DND-41 (cell line): ENCODE data around the gene UCHL5.
A peak's percentile ranks its signal among the peaks of the same experiment; 100 is the strongest.

Experiments used
- ATAC-seq: fragments of 200-7000 bp; cut with Tn5 transposase; 3 replicates; pipeline ENCODE4 v1.9.1; 2021; ENCODE audit warnings: low read depth; ENCODE audit not compliant: insufficient read depth
- DNase-seq: peaks from one replicate; pipeline ENCODE4 v3.0.0-alpha.2; 2020
- H2AFZ ChIP-seq: 2 replicates; pipeline ENCODE4 v1.6.0; 2012; ENCODE audit warnings: low read depth, low read length
- H3K27ac ChIP-seq: 2 replicates; pipeline ENCODE4 v1.5.1; 2012; ENCODE audit warnings: low read length, inconsistent platforms
- H3K27me3 ChIP-seq: fragments of 200-600 bp; sonication (generic); 2 replicates; pipeline ENCODE4 v1.6.0; 2012; ENCODE audit warnings: low read length, mild to moderate bottlenecking, inconsistent platforms; ENCODE audit not compliant: insufficient read depth, poor library complexity
- H3K36me3 ChIP-seq: 2 replicates; pipeline ENCODE4 v1.5.1; 2012; ENCODE audit warnings: low read length, inconsistent platforms; ENCODE audit not compliant: insufficient read depth
- H3K4me1 ChIP-seq: 2 replicates; pipeline ENCODE4 v1.5.1; 2012; ENCODE audit warnings: mild to moderate bottlenecking, low read length; ENCODE audit not compliant: insufficient read depth
- H3K4me2 ChIP-seq: 2 replicates; pipeline ENCODE4 v1.6.0; 2012; ENCODE audit warnings: mild to moderate bottlenecking, moderate library complexity, low read length, inconsistent platforms; ENCODE audit not compliant: insufficient read depth
- H3K4me3 ChIP-seq, 2 experiments: fragments of 200-600 bp in 1 of 2; shearing (Covaris generic) in 1 of 2; 2 replicates each; pipeline ENCODE4 v1.5.1; 2012 to 2016; ENCODE audit warnings: inconsistent platforms in 2 of 2, low read length in 2 of 2, mild to moderate bottlenecking in 2 of 2, low read depth in 1 of 2, moderate library complexity in 1 of 2
- H3K79me2 ChIP-seq: 2 replicates; pipeline ENCODE4 v1.6.0; 2012; ENCODE audit warnings: low read length, inconsistent platforms; ENCODE audit not compliant: insufficient read depth
- H3K9ac ChIP-seq: 2 replicates; pipeline ENCODE4 v1.6.0; 2012; ENCODE audit warnings: low read depth, mild to moderate bottlenecking, inconsistent platforms, low read length, moderate library complexity
- H3K9me3 ChIP-seq: 2 replicates; pipeline ENCODE4 v1.5.1; 2012; ENCODE audit warnings: low read length, moderate library complexity, mild to moderate bottlenecking, inconsistent platforms; ENCODE audit not compliant: insufficient read depth, severe bottlenecking
- H4K20me1 ChIP-seq: 2 replicates; pipeline ENCODE4 v1.6.0; 2012; ENCODE audit warnings: low read length; ENCODE audit not compliant: insufficient read depth
- CTCF ChIP-seq: IDR thresholded peaks from 2 replicates; pipeline ENCODE4 v1.5.1; 2012; ENCODE audit warnings: borderline replicate concordance, low read length, moderate library complexity, mild to moderate bottlenecking; ENCODE audit not compliant: poor library complexity, severe bottlenecking; ENCODE audit errors: extremely low read depth
- EZH2 ChIP-seq: IDR thresholded peaks from 3 replicates; pipeline ENCODE4 v1.6.1; 2012; ENCODE audit warnings: borderline replicate concordance, low read depth, mild to moderate bottlenecking, moderate library complexity, low read length, inconsistent platforms; ENCODE audit not compliant: severe bottlenecking

UCHL5 gene

GRCh38 chr1:192967901-192968300 lies 91.3 kb downstream of the UCHL5 start:
- no peak overlapping the region for H3K9ac ChIP-seq
- no peaks in the 10 kb centered on the region for H3K36me3 ChIP-seq
- H3K27ac ChIP-seq: no peak overlapping the region
- TF ChIP-seq EZH2: no peak
- TF ChIP-seq CTCF: no peak
- no peak overlapping the region for H2AFZ ChIP-seq
- ATAC-seq: no peak
- no peak for DNase-seq
- H3K79me2 ChIP-seq: no peaks in the 10 kb centered on the region
- H3K4me1 ChIP-seq: peaks cover 4% of the 10 kb centered on the region
- no peaks in the 10 kb centered on the region for H3K27me3 ChIP-seq
- H3K4me2 ChIP-seq: no peak overlapping the region
- H3K4me3 ChIP-seq: no peak overlapping the region
- H4K20me1 ChIP-seq: no peaks in the 10 kb centered on the region
- H3K9me3 ChIP-seq: no peaks in the 10 kb centered on the region

GRCh38 chr1:192967211-192967877 lies 91.8 kb downstream of the UCHL5 start:
- no peaks in the 10 kb centered on the region for H4K20me1 ChIP-seq
- no peak overlapping the region for H2AFZ ChIP-seq
- no peaks in the 10 kb centered on the region for H3K9me3 ChIP-seq
- no peak overlapping the region for H3K4me3 ChIP-seq
- ATAC-seq (no peak), DNase-seq (no peak)
- no peak overlapping the region for H3K4me2 ChIP-seq
- no peak overlapping the region for H3K27ac ChIP-seq
- no peaks in the 10 kb centered on the region for H3K36me3 ChIP-seq
- no peaks in the 10 kb centered on the region for H3K79me2 ChIP-seq
- no peaks in the 10 kb centered on the region for H3K27me3 ChIP-seq
- no peak overlapping the region for H3K9ac ChIP-seq
- TF ChIP-seq EZH2 (no peak), CTCF (no peak)
- H3K4me1 ChIP-seq: peaks cover 7% of the 10 kb centered on the region

GRCh38 chr1:192966073-192966472 lies 93.1 kb downstream of the UCHL5 start:
- Histone ChIP-seq H3K4me2 (no peak overlapping the region), H3K9me3 (no peaks in the 10 kb centered on the region), H3K4me3 (no peak overlapping the region), H3K4me1 (peaks cover 7% of the 10 kb centered on the region), H3K9ac (no peak overlapping the region), H3K27me3 (no peaks in the 10 kb centered on the region), H3K27ac (no peak overlapping the region), H3K79me2 (no peaks in the 10 kb centered on the region), H4K20me1 (no peaks in the 10 kb centered on the region), H2AFZ (no peak overlapping the region), H3K36me3 (no peaks in the 10 kb centered on the region)
- DNase-seq (no peak), ATAC-seq (no peak)
- TF ChIP-seq CTCF: no peak
- TF ChIP-seq EZH2: no peak

- TF ChIP-seq EZH2 (no peak), CTCF (no peak)
- no peak overlapping the region for H3K4me3 ChIP-seq
- peaks cover 7% of the 10 kb centered on the region for H3K4me1 ChIP-seq
- H3K36me3 ChIP-seq: no peaks in the 10 kb centered on the region
- H2AFZ ChIP-seq: no peak overlapping the region
- no peaks in the 10 kb centered on the region for H3K79me2 ChIP-seq
- ATAC-seq: peak; percentile 92
- H3K27me3 ChIP-seq: no peaks in the 10 kb centered on the region
- no peak overlapping the region for H3K9ac ChIP-seq
- H3K27ac ChIP-seq: no peak overlapping the region
- no peaks in the 10 kb centered on the region for H3K9me3 ChIP-seq
- no peak overlapping the region for H3K4me2 ChIP-seq
- H4K20me1 ChIP-seq: no peaks in the 10 kb centered on the region
- DNase-seq: no peak
Measured at GRCh38 chr1:192962901-192963300, 96.3 kb downstream of the UCHL5 start.
